NCI-H774 (cell line): ENCODE measurements around the gene IER3IP1.
"Not testable (repeated sequence)": the region's sequence is repeated elsewhere in the genome, so short reads cannot be mapped to it uniquely, and the experiment has no call there.

Experiments used
- DNase-seq: peaks from one replicate; lab custom pipeline; 2025; lab: John Stamatoyannopoulos, UW

IER3IP1 gene, protein sequence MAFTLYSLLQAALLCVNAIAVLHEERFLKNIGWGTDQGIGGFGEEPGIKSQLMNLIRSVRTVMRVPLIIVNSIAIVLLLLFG

DNA sequence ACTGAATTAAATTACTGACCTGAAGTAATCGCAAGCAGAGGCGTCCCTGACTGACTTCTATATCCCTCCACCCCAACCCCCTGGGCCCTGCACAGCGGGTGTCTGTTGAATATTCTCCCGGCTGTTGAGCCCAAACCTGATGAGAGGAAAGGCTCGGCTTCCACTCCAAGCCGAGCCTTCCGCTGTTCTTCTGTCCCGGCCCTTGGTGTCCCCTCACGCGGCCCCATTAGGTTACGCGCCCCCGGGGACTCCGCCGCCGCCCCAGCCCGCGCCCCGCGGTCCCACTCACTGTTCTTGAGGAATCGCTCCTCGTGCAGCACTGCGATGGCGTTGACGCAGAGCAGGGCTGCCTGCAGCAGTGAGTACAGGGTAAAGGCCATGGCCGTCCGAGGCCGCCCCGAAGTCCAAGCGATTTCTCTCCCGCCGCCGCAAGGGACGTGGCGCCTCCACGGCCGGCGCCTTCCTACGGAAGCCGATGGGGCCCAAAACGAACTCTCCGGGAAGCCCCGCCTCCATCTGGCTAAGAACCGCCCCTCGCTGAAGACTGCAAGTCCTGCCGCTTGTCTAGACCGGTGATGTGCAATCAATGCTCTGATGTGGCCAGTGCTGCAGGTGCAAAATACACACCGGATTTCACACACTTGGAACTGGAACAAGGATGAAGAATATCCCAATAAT lies at the start of gene IER3IP1:
Gene IER3IP1 (minus strand): TSS at position 467 of the 678 bp plus-strand sequence. CDS start 87 bp downstream, at position 380.
- DNase-seq: peak; percentile 87

DNA sequence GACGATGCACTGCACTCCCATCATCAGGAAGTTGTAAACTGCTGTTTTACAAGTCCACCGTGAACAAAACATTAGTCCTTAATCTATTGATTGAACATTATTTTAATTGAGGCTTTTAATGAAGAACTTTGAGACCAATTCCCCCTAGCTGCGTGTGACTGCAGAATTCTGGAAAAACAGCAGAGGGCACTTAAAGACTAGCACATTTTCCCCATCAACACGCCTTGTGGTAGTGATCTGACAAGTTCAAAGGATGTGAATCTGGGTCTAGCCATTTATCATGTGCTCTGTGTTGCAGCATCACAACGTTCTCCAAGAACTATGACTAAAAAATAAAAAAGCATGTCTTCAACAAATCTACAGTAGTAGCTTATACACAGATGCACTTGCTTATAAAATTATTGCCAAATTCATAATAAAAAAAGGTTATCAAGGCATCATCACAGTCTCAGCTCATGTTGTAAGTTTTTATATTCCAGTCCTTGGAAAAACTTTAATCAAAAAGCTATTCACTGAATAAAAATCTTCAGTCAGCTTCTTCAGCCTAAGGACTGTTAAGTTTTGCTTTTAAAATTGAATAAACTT lies 39.5 kb upstream of the IER3IP1 start:
- DNase-seq: peak; percentile 26

DNA sequence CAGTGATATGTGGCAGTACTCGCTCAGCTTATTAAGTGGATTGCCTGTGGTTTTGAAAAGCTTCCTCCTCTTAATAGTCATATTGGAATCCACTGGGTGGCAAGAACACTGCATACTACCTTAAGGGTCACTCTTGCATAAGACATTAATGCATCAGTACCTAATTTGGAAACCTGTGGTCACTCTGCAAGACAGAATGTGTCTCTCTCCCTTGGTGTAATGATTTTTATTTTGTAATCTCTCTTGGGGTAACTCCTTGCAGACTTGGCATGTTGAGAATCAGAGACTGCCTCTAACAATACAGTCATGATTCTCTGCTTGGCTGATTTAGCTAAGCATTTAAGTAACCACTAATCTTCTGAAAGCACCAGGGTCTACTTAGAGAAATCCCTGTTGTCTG lies 33.0 kb upstream of the IER3IP1 start:
- no peak for DNase-seq

DNA sequence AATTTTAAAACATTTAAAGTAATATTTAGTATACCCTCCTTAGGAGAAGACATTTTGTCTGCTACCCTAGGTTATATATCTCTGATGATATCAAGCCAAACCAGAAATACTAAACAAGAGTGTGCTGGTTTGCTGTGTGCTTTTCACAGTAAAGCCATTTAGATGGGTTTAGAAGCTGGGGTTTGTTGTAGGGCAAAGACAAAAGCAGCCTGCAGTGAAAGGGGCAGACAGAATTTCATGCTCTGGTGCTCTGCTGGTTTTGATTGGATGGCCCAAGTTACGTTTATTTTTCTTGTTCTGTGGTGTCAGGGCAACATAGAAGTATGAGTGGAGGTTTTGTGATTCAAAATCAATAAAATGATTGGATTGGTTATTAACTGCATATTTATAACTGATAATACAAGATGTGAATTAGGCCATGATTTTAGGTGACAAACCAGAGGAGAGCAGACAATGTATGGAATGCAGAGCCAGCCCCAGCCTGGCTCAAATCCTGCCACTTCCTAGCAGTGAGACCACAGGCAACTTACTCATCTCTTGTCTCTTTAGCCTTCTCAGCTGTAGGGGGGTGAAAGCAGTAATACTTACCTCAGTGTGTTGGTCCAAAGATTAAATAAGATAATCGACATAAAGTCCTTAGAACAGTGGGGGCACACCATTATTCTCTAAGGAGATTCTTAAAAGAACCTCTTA lies 30.9 kb upstream of the IER3IP1 start:
- no peak for DNase-seq

DNA sequence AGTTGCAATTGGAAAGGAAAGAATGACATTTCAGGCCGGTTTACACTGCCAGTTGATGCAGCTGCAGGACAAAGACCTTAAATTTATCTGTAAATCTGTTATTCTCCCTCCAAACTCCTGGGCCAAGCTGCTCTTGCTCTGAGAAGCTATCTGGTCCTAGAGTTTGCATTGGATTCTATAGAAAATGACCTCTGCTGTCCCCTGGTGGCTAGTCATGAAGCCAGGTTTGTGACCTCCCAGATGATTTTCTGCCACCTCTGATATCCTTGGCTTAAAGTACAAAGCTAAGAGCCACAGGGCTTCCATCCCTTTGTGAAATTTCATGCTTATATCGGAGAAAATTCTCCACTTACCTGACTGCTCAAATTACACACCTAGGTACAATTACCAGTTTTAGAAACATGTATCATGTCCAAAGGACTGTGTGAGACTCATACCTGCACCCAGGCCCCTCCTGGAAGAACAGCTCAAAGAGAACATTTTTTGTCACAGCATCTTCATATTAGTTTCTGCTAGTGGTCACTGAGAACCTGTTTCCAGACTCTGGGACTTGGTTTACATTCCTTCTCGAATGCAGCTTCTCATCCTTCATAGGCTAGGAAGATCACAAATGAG lies 28.9 kb upstream of the IER3IP1 start:
- no peak for DNase-seq

DNA sequence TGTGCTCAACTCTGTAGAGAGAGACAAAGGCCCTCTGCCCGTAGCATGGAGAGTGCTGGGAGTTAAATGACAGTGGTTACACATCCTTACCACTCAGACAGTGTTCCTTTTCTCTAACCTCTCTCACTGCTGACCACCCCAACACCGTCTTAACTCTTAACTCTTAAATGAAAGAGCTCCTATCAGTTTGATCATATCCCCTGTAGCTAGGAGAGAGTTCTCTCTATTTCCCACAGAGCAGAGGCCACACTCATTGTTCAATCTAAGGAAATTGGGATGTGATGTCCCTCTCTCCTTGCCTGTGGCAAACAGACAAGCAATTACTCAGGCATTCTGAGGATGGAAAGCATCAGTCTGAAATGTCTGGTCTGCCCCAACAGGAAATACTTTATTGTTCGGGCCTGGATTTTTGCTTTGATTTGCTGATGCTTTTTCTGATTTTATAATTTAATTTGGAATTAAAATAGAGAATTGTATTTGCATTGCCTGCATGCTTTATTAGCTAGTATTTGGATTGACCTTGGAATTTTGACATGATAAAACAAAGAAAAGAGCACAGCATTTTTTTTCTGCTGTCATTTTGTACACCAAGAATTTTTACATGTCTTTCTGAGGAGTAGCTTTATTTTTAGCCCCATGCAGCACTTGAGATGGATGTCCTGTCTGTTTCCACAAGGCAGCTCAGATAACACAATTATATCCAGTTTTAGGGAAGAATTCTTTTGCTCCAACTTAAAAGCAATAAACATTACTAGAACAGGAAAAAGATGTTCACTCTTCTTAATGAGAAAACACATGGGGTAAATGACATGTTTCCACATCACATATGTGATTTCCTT lies 27.7 kb upstream of the IER3IP1 start:
- DNase-seq: no peak

DNA sequence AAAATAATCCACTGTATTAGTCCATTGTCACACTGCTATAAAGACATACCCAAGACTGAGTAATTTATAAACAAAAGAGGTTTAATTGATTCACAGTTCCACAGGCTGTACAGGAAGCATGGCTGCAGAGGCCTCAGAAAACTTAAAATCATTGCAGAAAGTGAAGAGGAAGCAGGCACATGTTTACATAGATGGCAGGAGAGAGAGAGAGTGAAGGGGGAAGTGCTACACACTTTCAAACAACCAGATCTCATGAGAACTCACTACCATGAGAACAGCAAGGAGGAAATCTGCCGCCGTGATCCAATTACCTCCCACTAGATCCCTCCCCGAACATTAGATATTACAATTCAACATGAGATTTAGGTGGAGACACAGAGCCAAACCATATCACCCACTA lies 19.8 kb upstream of the IER3IP1 start:
- not testable (repeated sequence) for DNase-seq

DNA sequence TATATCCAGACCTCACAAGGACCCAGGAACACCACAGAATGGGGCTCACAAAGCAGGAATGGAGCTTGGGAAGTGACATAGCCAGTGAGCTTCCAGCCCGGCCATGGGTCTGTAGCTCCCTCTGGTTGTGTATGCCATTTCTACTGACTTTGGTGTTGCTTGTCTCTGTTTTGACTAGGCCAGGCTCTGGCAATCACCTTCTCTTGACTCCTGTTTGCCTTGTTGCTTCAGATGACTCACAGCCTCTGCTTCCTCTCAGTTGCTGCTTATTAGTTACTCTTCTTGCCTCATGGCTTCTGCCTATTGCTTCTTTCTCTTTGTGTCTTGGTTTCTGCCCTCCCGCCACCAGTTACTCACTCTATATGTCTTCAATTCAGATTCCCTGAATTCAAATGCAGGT lies 15.8 kb upstream of the IER3IP1 start:
- no peak for DNase-seq

DNA sequence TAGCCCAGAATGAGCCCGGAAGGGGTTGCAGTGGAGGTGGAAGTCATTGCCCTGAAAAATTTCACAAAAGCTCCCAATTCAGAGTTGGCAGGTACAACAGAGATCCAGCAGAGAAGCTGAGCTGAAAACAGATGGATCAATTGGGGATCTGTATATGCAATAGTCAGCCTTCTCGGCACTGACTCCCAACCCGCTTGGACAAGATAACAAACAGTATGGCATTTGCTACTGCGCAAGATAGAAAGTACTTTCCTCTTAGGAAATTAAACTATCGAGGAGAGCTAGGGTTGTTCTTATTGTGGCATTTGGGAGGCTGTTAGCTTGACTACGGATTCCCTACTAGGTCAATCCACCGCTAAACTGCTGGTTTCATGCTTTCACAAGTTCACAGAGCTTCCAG lies 11.6 kb upstream of the IER3IP1 start:
- DNase-seq: no peak

DNA sequence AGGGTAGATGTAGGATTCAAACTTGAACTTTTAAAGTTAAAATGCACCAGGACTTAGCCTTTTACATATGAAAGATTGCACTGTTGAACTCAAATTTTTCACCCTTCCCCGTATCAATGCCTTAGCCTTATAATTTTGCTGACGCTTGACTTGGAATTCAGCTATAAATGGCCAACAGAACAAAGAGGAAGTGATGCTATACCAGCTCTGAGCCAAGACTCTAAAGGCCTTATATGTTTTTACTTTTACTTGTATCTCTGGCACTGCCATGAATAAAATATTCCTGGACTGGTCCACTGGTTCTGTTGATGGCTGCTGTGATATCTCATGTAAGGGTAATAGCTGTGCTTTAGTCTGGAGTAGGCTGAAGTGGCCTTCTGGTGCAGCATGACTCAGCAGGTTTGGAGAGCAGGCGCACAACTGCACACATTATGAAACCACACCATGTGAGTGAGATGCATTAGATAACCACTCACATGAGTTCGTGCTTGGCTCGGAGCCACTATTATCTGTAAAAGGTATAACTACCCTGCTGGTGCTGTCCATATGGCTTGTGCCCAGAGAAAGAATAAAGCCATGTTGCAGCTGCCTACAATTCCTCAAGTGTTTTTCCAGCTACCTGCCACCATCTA lies 8.4 kb upstream of the IER3IP1 start:
- no peak for DNase-seq

DNA sequence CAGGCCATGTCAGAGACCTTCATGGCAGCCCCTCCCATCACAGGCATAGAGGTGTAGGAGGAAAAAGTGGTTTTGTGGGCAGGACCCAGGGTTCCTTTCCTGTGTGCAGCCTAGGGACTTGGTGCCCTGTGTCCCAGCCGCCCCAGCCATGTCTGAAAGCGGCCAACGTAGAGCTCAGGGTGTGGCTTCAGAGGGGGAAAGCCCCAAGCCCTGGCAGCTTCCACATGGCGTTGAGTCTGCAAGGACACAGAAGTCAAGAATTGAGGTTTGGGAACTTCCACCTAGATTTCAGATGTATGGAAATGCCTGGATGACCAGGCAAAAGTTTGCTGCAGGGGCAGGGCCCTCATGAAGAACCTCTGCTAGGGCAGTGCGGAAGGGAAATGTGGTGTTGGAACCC lies 6.0 kb upstream of the IER3IP1 start:
- not testable (repeated sequence) for DNase-seq

DNA sequence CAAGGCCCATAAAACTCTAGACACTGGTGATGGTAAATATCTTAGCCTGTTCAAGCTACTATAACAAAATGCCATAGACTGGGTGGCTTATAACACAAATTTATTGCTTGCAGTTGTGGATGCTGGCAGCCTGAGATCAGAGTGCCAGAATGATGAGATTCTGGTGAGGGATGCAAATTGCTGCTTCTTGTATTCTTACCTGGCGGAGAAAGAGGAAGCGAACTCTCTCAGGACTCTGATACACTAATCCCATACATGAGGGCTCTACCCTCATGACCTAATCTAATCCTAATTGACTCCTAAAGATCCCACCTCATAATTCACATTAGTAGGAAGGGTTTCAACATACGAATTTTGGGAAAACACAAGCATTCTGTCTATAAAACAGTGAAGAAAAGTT lies 4.6 kb upstream of the IER3IP1 start:
- no peak for DNase-seq

DNA sequence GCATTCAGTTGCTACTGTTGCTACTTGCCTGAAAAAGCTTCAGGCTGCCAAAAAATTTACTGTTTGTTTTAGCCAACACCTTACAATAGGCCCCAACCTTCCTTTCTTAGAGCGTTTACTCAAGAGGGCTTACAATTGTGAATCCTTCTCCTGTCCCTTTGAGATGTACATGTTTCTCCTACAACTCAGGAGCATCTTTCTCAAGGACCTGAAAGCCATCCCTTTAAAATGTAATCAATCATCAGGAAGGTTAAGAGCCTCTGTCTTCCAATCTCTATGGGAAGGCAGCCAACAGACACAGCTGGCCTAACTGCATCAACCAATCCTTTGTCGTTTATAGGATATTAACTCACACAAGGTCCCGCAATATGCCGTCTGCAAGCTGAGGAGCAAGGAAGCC lies 3.4 kb upstream of the IER3IP1 start:
- DNase-seq: peak; percentile 12

DNA sequence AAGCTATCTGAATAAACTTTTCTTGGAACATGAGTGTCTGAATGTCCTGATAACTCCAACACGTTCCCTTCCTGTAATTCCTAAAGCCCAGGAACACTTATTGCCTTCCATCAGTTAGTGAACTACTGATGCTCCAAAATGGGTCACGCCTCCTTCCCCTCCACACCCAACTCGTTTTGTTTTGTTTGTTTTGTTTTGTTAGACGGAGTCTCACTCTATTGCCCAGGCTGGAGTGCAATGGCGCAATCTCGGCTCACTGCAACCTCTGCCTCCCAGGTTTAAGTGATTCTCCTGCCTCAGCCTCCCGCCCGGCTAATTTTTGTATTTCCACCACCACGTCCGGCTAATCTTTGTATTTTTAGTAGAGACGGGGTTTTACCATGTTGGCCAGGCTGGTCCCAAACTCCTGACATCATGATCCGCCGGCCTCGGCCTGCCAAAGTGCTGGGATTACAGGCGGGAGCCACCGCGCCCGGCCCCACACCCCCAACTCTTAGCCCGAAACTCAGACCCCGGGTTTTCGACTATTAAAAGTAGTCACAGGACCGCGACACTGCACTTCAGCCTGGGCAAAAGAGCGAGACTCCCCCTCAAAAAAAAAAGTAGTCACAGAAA lies 774 bp downstream of the IER3IP1 start:
- DNase-seq: no peak

DNA sequence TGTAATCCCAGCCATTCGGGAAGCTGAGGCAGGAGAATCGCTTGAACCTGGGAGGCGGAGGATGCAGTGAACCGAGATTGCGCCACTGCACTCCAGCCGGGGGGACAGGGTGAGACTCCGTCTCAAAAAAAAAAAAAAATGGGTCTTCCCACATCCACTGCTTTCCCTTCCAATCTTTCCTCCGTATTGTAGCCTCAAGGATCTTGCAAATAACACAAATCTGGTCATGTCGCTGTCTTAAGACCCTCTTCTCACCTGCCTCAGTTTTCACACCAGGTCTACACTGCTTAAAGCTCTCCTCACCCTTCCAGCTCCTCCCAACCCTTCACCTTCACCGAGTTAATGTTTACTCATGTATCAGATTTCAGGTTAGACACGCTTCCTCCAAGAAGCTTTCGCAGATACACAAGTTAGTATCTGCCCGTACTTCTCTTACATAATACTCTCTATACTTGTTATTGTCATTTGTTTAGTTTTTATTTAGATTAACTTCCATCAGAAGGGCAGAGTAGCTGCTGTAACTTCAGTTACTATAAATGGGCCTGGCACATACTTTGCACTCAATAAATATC lies 1.5 kb downstream of the IER3IP1 start:
- DNase-seq: no peak

DNA sequence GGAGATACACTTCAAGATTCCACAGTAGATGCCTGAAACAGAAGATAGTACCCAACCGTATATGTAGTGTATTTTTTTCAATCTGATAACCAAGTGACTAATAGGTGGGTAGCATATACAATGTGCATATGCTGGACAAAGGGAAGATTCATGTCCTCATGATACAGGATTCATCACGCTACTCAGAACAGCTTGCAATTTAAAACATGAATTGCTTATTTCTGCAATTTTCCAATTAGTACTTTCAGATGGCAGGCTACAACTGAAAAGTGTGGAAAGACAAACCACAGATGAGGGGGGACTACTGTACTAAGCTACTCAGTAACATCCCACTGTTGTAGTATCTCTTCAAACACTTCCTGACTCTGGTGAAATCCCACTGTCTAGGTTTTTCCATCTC lies 3.7 kb downstream of the IER3IP1 start:
- DNase-seq: no peak

DNA sequence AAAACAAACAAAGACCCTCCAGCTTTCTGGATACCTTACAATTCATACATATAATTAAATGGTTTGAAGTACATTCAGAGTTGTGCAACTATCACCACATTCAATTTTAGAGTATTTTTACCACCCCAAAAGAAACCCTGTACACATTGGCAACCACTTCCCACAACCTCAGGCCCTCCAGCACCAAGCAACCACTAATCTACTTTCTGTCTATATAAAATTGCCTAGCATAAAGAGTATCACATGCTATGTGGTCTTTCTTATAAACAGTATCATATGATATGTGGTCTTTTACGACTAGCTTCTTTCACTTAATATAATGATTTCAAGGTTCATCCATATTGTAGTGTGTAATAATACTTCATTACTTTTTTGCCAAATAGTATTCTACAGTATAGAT lies 7.3 kb downstream of the IER3IP1 start:
- DNase-seq: no peak

DNA sequence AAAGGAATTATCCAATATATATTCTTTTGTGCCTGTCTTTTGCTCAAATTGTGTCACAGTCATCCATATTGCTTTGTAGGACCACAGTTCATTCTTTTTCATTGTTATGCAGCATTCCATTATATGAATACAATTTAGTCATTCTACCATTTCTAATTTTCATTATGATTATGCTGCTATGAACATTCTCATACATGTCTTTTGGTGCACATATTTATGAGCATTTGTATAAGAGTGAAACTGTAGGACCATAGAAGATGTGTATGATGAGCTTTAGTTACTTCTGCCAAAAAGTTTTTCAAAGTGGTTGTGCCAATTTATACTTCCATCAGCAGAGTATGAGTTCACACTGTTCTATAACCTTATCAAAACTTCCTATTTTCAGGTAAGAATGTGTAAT lies 7.7 kb downstream of the IER3IP1 start:
- no peak for DNase-seq

DNA sequence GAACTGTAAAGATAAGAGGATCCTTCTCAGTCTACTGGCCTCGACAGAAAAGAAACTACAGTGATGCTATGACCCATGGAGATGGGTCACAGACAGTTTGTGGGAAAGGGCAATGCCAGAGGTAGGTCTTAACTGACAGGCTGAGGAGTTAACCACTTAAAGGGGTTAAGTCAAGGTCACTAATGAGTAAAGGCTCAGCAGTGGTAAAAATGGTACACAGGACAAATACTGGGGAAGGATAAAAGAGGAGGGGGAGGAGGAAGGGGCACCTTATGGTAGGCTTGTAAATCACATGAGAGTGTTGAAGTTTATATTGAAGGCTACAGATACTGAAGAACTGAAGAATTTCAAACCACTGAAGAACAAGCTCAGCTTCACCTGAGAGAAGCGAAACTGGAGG lies 9.9 kb downstream of the IER3IP1 start:
- no peak for DNase-seq

DNA sequence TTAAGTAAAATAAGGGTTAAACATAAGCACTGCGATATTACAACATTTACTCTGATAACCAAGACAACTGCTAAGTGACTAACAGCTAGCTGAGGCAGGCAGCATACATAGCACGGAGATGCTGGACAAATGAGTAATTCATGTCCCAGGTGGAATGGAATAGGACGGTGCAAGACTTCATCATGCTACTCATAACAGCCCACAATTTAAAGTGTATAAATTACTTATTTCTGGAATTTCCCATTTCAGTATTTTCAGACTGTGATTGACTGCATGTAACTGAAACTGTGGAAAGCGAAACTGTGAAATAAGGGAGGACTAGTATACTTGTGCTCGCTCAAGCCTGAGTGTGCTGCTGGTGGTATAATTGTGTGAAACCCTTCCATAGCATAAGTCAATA lies 12.9 kb downstream of the IER3IP1 start:
- no peak for DNase-seq

DNA sequence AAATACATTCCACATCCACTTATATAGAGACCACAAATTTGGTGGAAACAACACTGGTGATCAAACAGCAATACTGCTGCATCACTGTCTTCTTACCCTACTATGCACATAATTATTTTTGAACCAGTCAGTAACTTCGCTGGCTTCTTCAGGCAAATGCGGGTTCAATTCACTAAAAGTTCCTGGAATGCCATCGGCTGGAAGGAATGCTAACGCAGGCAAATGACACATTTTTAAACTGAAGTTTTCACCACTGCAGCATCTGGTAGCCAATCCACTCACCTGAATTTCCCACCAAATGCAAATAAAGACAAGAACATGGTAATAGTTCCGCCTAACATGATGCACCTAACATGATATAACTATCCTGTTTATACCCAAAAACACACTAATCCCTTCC lies 15.9 kb downstream of the IER3IP1 start:
- no peak for DNase-seq
